ENCODE measurements around the gene MN1. TPM values are rescaled to one million over a fixed set of nuclear protein-coding genes. Genes with fewer than 3 reads are reported as not detected.

Gene MN1
- total RNA-seq, 1 donor from 2014 or later: 0.07 TPM

DNA sequence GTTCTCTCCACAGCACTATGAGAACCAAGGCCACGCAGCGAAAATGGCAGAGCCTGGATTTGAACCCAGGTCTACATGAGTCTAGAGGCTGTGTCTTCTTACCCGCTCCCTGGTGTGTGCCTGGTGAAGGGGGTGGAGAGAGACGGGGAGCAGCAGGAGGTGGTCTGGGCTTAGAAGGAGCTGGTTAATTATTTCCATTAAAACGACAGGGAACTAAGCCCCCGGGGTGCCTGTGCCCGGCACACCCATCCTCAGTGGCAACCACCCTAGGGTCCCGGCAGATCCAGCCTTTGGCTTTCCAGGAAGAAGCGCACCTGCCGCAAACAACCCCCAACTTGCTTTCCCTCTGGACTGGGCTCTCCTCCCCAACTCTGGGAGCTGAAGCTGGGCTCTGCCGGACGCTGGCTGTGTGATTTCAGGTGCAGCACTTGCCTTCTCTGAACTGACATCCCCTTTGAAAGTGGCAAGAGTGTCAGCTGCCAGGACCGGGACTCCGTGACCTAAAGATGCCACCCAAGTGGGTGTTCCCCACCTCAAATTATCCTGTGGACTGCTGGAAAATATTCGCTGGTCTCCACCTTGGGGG lies 35.8 kb downstream of the MN1 start:
- CTCF ChIA-PET: no interaction called here
- H3K27me3 Mint-ChIP-seq: no peaks in the 10 kb centered on the region
- no peak for ATAC-seq (ENCODE audit: low read depth)
- intact Hi-C loops (cut with micrococcal nuclease): no loop called here
- no peak for DNase-seq
- POLR2A ChIA-PET: no interaction called here
- H3K27ac Mint-ChIP-seq: no peak overlapping the region
- H3K4me3 Mint-ChIP-seq: no peak overlapping the region
- TF ChIP-seq, protein P1, sequence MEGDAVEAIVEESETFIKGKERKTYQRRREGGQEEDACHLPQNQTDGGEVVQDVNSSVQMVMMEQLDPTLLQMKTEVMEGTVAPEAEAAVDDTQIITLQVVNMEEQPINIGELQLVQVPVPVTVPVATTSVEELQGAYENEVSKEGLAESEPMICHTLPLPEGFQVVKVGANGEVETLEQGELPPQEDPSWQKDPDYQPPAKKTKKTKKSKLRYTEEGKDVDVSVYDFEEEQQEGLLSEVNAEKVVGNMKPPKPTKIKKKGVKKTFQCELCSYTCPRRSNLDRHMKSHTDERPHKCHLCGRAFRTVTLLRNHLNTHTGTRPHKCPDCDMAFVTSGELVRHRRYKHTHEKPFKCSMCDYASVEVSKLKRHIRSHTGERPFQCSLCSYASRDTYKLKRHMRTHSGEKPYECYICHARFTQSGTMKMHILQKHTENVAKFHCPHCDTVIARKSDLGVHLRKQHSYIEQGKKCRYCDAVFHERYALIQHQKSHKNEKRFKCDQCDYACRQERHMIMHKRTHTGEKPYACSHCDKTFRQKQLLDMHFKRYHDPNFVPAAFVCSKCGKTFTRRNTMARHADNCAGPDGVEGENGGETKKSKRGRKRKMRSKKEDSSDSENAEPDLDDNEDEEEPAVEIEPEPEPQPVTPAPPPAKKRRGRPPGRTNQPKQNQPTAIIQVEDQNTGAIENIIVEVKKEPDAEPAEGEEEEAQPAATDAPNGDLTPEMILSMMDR (IDR thresholded peaks at IDR 0.05): no peak
- H3K9me3 Mint-ChIP-seq: no peaks in the 10 kb centered on the region
- H3K4me1 Mint-ChIP-seq: no peaks in the 10 kb centered on the region
- no peaks in the 10 kb centered on the region for H3K36me3 Mint-ChIP-seq (ENCODE audit: low read depth)

GRCh38 chr22:27764722-27765236 lies 36.8 kb downstream of the MN1 start:
- no peak overlapping the region for H3K27ac Mint-ChIP-seq

DNA sequence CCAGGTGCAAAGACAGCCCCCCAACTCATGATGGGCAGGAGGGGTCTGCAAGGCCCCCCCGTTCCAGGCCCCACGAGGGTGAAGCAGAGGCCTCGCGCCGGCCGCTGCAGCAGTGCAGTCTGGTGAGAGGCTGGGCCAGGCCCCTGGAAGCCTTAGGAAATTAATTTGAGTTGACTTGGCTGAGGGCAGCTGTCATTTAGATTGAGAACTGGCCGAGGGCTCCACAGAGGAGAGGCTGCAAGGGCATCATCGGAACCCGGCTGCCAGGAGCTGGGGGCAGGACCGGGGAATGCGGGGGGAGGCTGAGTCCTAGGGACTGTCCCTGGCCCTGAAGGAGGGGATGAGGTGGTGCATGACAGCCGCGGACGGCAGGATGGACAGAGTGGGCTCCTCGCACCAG lies 39.9 kb downstream of the MN1 start:
- POLR2A ChIA-PET: no interaction called here
- CTCF ChIA-PET: no interaction called here
- intact Hi-C loops (cut with micrococcal nuclease): no loop called here

More at GRCh38 chr22:27764722-27765236, 36.8 kb downstream of the MN1 start:
- CTCF ChIA-PET: no interaction called here
- Mint-ChIP-seq H3K27me3 (no peaks in the 10 kb centered on the region), H3K36me3 (ENCODE audit: low read depth) (no peaks in the 10 kb centered on the region), H3K4me1 (no peaks in the 10 kb centered on the region), H3K4me3 (no peak overlapping the region), H3K9me3 (no peaks in the 10 kb centered on the region)
- intact Hi-C loops (cut with micrococcal nuclease): no loop called here
- TF ChIP-seq, protein P1 (IDR thresholded peaks at IDR 0.05): no peak
- POLR2A ChIA-PET: no interaction called here
- no peak for DNase-seq
- no peak for ATAC-seq (ENCODE audit: low read depth)

DNA sequence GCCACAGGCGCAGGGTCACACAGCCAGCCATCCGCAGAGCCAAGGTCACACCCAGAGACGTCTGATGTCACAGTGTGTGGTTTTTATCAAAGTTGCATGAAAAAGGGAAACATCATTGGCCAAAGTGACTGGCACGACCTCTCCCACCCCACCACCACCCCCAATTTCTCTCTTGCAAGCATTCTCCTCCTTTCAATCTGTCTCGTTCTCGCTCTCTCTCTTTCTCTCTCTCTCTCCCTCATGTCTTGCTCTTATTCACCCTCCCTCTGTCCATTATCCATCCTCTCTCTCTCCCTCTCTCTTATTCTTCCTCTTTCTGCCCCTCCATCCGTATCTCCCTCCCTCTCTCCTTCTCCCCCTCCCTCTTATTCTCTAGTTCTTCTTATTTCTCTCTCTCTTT lies 40.6 kb downstream of the MN1 start:
- Mint-ChIP-seq H3K27ac (no peak overlapping the region), H3K27me3 (no peaks in the 10 kb centered on the region), H3K4me3 (no peak overlapping the region), H3K9me3 (no peaks in the 10 kb centered on the region), H3K36me3 (ENCODE audit: low read depth) (no peaks in the 10 kb centered on the region), H3K4me1 (no peaks in the 10 kb centered on the region)
- TF ChIP-seq, protein P1 (IDR thresholded peaks at IDR 0.05): no peak
- no peak for DNase-seq
- intact Hi-C loops (cut with micrococcal nuclease): no loop called here
- POLR2A ChIA-PET: no interaction called here
- CTCF ChIA-PET: no interaction called here
- no peak for ATAC-seq (ENCODE audit: low read depth)

More for the DNA sequence above, 39.9 kb downstream of the MN1 start:
- ATAC-seq (ENCODE audit: low read depth) (no peak), DNase-seq (no peak)
- TF ChIP-seq, protein P1 (IDR thresholded peaks at IDR 0.05): no peak
- no peak overlapping the region for H3K27ac Mint-ChIP-seq
- no peak overlapping the region for H3K4me3 Mint-ChIP-seq
- H3K4me1 Mint-ChIP-seq: no peaks in the 10 kb centered on the region
- no peaks in the 10 kb centered on the region for H3K27me3 Mint-ChIP-seq
- H3K36me3 Mint-ChIP-seq (ENCODE audit: low read depth): no peaks in the 10 kb centered on the region
- no peaks in the 10 kb centered on the region for H3K9me3 Mint-ChIP-seq

DNA sequence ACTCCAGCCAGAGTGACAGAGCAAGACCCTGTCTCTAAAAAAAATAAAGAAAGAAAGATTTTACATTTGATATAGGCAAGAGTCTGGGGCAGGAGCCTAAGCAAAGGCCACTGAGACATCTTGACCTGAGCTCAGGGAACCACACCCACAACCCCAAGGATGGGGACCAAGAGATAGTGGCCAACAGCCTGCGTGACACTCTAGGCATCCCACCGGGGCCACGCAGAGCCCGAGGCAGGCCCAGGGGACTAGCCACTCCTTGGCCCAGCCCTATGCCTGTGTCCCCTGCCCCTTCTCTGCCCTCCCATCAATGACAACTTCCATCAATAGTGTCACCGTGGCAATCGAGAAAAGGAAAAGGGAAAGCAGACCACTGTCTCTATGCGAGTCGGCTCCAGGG lies 41.1 kb downstream of the MN1 start:
- CTCF ChIA-PET: no interaction called here
- Mint-ChIP-seq H3K4me3 (no peak overlapping the region), H3K4me1 (no peaks in the 10 kb centered on the region), H3K9me3 (no peaks in the 10 kb centered on the region), H3K27ac (no peak overlapping the region), H3K36me3 (ENCODE audit: low read depth) (no peaks in the 10 kb centered on the region), H3K27me3 (no peaks in the 10 kb centered on the region)
- TF ChIP-seq, protein P1 (IDR thresholded peaks at IDR 0.05): no peak
- DNase-seq (no peak), ATAC-seq (ENCODE audit: low read depth) (no peak)
- POLR2A ChIA-PET: no interaction called here
- intact Hi-C loops (cut with micrococcal nuclease): no loop called here

Measured in activated B cell treated with CpG ODN at 0.5 μM for 24 hours (primary cell).